GM21619 (cell line): Measurements from ENCODE around the gene HMG20B.
"Not testable (repeated sequence)": the region's sequence is repeated elsewhere in the genome, so short reads cannot be mapped to it uniquely, and the experiment has no call there.

ENCODE experiments used
- ATAC-seq: cut with Tn5 transposase; IDR thresholded peaks from one replicate; pipeline ENCODE4 v1.9.1; 2021; ENCODE audit not compliant: unreplicated experiment

HMG20B gene

DNA sequence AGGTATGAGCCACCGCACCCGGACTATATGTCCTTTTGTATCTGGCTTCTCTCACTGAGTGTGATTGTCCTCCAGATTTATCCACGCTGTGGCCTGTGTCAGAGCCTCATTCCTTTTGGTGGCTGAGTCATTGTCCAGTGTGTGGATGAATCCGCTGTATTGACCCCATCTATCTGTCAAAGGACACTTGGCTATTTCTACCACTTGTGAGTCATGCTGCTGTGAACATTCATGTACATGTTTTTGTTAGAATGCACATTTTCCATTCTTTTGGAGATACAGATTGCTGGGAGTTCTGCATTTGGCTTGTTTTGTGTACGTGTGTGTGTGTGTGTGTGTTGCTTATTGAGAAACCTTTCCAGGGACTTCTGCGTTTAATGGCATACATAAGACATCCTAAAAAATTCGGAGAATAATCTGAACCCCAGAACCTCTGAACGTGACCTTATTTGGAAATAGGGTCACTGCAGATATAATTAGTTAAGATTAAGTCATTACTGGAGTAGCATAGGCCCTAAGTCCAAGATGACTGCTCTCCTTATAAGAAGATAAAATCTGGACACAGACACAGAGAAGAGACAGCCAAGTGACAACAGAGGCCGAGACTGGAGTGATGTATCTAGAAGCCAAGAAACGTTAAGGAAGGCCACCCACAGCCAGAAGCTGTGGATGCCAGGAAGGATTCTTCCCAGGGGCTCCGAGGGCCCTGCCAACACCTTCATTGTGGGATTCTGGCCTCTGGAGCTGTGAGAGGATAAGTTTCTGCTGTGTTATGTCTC is 7.6 kb downstream of the HMG20B start:
- ATAC-seq, result no peak

GRCh38 chr19:3581792-3582191 is 9.0 kb downstream of the HMG20B start:
- ATAC-seq, result not testable (repeated sequence)

DNA sequence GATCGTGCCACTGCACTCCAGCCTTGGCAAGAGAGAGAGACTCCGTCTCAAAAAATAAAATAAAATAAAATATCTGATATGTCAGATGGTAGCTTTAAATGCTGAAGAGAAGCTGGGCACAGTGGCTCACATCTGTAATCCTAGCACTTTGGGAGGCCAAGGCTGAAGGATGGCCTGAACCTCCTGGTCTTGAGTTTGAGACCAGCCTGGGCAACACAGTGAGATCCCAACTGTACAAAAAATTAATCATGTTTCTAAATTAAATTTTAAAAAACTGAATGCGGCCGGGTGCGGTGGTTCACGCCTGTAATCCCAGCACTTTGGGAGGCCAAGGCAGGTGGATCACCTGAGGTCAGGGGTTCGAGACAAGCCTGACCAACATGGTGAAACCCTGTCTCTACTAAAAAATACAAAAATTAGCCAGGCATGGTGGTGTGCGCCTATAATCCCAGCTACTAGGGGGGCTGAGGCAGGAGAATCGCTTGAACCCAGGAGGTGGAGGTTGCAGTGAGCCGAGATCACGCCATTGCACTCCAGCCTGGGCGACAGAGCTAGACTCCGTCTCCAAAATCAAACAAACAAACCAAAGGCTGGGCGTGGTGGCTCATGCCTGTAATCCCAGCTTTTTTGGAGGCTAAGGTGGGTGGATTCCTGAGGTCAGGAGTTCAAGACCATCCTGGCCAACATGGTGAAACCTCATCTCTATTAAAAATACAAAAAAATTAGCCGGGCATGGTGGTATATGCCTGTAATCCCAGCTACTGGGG is 11.5 kb downstream of the HMG20B start:
- not testable (repeated sequence) for ATAC-seq

DNA sequence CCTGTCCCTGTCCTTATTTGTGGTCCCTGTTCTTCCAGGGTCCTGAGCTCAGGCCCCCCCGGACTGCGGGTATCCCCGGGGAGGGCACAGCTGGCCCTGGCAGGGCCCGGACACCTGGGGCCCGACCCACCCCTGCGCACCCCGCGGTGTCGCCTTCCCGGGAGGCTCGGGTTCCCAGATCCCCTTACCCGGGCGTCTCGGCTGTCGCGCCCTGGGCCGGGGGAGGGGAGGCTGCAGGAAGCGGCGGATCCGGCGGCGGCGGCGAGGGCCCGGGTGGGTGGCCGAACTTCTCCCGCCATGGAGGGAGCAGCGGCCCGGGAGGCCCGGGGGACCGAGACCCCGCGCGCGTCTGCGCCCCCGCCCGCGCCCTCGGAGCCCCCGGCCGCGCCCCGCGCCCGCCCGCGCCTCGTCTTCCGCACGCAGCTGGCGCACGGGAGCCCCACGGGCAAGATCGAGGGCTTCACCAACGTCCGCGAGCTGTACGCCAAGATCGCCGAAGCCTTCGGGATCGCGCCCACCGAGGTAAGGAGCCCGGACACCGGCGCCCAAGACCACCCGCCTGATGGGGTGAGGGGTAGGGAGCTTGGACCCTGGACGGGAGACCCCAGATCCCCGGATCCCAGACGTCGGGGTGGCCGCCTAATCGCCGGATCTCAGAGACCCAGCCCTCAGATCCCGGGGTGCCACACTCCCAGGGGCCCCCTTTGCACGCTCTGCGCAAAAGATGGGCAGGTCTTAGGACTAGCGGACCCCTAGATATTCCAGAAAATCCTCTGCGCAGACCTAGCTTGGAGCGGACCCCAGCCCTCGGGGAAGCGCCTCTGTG is 12.8 kb downstream of the HMG20B start, which contains the start of gene GIPC3:
Gene GIPC3 (plus strand): TSS at position 178 of the 826 bp plus-strand sequence. CDS start 120 bp downstream, at position 298.
- no peak for ATAC-seq

DNA sequence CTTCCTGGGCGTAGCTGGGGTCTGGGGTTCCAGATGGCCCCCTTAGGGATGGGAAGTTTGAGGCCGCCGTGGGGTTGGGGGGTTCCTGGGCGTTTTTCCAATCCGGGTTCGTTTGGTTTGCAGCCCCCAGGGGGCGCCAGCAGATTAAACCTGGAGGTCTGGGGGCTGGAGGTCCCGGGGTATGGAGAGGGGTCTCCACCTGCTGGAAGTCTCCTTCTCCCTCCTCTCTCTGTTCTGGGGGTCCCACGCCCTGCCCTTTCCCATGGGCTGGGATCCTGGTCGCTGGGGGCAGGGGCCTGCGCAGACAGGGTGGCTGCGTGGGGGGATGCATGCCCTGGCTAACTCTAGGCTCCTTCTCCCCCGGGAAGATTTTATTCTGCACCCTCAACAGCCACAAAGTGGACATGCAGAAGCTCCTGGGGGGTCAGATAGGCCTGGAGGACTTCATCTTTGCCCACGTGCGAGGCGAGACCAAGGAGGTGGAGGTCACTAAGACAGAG is 13.4 kb downstream of the HMG20B start:
- ATAC-seq, result no peak

- ATAC-seq, result no peak
Measured at GRCh38 chr19:3586707-3587346, 14.1 kb downstream of the HMG20B start.

DNA sequence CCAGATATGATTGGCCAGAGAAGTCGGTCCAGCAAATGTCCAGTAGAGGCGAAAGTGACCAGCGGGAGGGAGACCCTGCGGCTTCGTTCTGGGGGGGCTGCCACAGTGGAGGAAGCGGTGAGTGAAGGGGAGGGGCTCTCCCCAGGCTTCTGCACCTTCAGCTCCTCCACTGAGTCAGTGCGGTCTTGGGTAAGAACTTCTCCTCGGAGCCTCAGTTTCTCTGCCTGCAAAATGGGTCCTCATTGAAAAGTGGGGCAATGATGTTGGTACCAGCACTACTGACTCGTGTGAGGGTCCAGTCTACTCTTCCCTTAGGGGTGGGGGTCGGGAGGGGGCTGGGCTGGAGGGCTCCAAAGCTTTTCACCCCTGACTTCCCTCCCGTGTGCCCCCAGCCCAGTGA is 16.7 kb downstream of the HMG20B start:
- no peak for ATAC-seq

- ATAC-seq, result no peak
Measured at GRCh38 chr19:3589949-3590348, 17.2 kb downstream of the HMG20B start.

DNA sequence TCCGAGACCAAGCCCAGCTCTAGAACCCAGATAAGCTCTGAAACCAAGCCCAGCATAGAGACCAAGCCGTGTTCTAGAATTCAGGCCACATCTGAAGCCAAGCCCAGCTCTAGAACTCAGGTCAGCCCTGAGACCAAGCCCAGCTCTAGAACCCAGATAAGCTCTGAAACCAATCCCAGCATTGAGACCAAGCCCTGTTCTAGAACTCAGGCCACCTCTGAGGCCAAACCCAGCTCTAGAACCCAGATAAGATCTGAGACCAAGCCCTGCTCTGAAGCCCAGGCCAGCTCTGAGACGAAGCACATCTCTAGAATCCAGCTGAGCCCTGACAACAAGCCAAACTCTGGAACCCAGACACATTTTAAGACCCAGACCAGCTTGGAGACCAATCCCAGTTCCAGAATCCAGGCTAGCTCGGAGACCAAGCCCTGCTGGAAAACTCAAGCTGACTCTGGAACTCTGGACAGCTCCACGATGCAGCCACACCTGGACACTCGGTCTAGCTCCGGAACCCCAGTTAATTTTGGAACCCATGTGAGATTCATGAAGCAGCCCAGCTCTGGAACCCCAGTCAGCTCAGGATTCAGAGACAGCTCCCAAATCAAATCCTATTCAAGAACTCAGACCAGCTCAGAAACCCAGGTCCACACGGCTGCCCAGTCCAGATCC is 18.4 kb downstream of the HMG20B start:
- no peak for ATAC-seq

- no peak for ATAC-seq
Measured at GRCh38 chr19:3591876-3592613, 19.3 kb downstream of the HMG20B start.

- ATAC-seq, result no peak
Measured at GRCh38 chr19:3593156-3593555, 20.4 kb downstream of the HMG20B start.

- no peak for ATAC-seq
Measured at GRCh38 chr19:3595521-3596061, 22.8 kb downstream of the HMG20B start.

- no peak for ATAC-seq
Measured at GRCh38 chr19:3599776-3600187, 27.0 kb downstream of the HMG20B start.

DNA sequence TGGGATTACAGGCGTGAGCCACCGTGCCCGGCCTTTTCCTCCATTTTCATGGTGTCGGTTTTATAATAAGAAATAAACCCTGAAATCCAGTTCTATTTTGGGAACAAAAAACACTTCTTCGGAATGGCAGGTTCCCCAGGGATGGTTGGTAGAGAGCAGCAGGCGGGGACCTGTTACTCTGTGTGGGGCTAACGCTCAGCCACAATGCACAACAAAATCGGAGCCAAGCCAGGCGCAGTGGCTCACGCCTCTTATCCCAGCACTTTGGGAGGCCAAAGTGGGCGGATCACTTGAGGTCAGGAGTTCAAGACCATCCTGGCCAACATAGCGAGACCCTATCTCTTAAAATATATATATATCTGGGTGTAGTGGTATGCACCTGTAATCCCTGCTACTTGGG is 28.3 kb downstream of the HMG20B start:
- ATAC-seq, result no peak

DNA sequence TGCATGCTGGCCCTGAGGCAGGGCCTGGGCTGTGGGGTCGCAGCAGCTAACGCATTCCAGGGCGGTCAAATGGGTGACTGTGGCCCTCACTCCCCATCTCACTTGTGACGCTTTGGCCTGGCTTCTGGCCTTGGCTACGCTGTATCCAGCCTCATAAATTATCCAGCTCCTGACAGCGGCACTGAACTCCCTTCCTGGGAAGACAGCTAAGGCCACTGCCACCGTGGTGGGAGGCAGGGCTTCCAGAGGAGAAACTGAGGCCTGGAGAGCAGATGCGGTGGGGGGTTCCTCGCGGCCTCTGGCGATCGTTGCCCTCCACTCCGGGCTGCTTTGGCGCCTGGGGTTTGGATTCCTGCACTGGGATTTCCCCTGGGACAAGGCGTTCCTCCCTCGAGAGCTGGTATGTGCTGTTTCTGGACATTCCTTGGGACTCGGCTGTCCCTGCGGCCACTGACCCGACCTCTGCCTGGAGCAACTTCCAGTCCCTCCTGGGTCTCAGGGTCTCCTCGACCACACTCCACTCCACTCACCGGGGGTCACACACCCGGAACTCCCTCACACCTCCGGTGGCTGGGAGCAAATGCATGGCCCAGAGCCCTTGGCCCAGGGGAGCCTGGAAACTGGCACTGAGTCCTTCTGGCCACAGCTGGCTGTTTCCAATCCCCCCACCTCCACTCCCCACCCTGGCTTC is 30.5 kb downstream of the HMG20B start:
- no peak for ATAC-seq

- no peak for ATAC-seq
Measured at GRCh38 chr19:3604227-3604986, 31.7 kb downstream of the HMG20B start.

GRCh38 chr19:3604987-3605343 is 32.2 kb downstream of the HMG20B start:
- no peak for ATAC-seq

GRCh38 chr19:3605361-3605760 is 32.6 kb downstream of the HMG20B start:
- no peak for ATAC-seq
